Neuronal stem cell (in vitro differentiated cells): Measurements from ENCODE around the gene FKBP10.
"Not testable (repeated sequence)": the region's sequence is repeated elsewhere in the genome, so short reads cannot be mapped to it uniquely, and the experiment has no call there.

Source experiments
- DNase-seq: peaks from one replicate; pipeline ENCODE4 v3.0.0-alpha.2; 2013; ENCODE audit warnings: low spot score
- H2AFZ ChIP-seq: one replicate; pipeline ENCODE4 v1.6.1; 2013; ENCODE audit warnings: mild to moderate bottlenecking, low read length, inconsistent platforms
- H2AK5ac ChIP-seq: 2 replicates; pipeline ENCODE4 v1.6.1; 2013; ENCODE audit warnings: low read depth, mild to moderate bottlenecking, inconsistent platforms, low read length, moderate library complexity, mixed read lengths
- H2BK120ac ChIP-seq: 2 replicates; pipeline ENCODE4 v1.6.1; 2013; ENCODE audit warnings: low read depth, mild to moderate bottlenecking, inconsistent platforms, low read length, moderate library complexity, mixed read lengths
- H2BK12ac ChIP-seq: one replicate; pipeline ENCODE4 v1.6.1; 2013; ENCODE audit warnings: low read length, inconsistent platforms
- H2BK15ac ChIP-seq: 2 replicates; pipeline ENCODE4 v1.6.1; 2013; ENCODE audit warnings: mild to moderate bottlenecking, low read length, inconsistent platforms, mixed read lengths
- H2BK5ac ChIP-seq: one replicate; pipeline ENCODE4 v1.6.1; 2013; ENCODE audit warnings: inconsistent platforms, mild to moderate bottlenecking, low read length, moderate library complexity
- H3K14ac ChIP-seq: one replicate; pipeline ENCODE4 v1.6.1; 2013; ENCODE audit warnings: low read length, inconsistent platforms
- H3K18ac ChIP-seq: 2 replicates; pipeline ENCODE4 v1.6.1; 2013; ENCODE audit warnings: low read length, inconsistent platforms
- H3K23ac ChIP-seq: 2 replicates; pipeline ENCODE4 v1.6.1; 2013; ENCODE audit warnings: low read depth, mild to moderate bottlenecking, mixed read lengths, low read length, inconsistent platforms; ENCODE audit not compliant: poor library complexity
- H3K27ac ChIP-seq: replicated peaks from 3 replicates; pipeline ENCODE4 v1.5.1; 2013; ENCODE audit warnings: low read length, inconsistent platforms
- H3K27me3 ChIP-seq, 3 experiments: 2 replicates each; pipeline ENCODE4 v1.6.1; 2013; ENCODE audit warnings: low read length in 3 of 3, mild to moderate bottlenecking in 2 of 3, inconsistent platforms in 1 of 3, low read depth in 1 of 3, mixed read lengths in 1 of 3, moderate library complexity in 1 of 3; ENCODE audit not compliant: control insufficient read depth in 3 of 3, insufficient read depth in 3 of 3
- H3K36me3 ChIP-seq, 2 donors: replicated peaks in 1 of 2; 2 replicates each; pipeline ENCODE4 v1.6.1; 2013; ENCODE audit warnings: low read length in 2 of 2; ENCODE audit not compliant: control insufficient read depth in 2 of 2, insufficient read depth in 2 of 2
- H3K4ac ChIP-seq: 2 replicates; pipeline ENCODE4 v1.6.1; 2013; ENCODE audit warnings: inconsistent platforms, mild to moderate bottlenecking, low read length, moderate library complexity
- H3K4me1 ChIP-seq, 2 donors: 1 replicate in 1 of 2; 2 replicates in 1 of 2; pipeline ENCODE4 v1.6.1; 2013; ENCODE audit warnings: low read length in 2 of 2, low read depth in 1 of 2; ENCODE audit not compliant: control insufficient read depth in 2 of 2, insufficient read depth in 1 of 2
- H3K4me2 ChIP-seq: one replicate; pipeline ENCODE4 v1.6.1; 2013; ENCODE audit warnings: mild to moderate bottlenecking, low read length, inconsistent platforms; ENCODE audit not compliant: insufficient read depth, poor library complexity, severe bottlenecking
- H3K4me3 ChIP-seq, 2 donors: 2 replicates each; pipeline ENCODE4 v1.5.1; 2013; ENCODE audit warnings: low read length in 2 of 2, mild to moderate bottlenecking in 2 of 2, inconsistent platforms in 1 of 2, moderate library complexity in 1 of 2
- H3K79me1 ChIP-seq: one replicate; pipeline ENCODE4 v1.6.1; 2013; ENCODE audit warnings: low read depth, mild to moderate bottlenecking, inconsistent platforms, low read length, moderate library complexity
- H3K9ac ChIP-seq: one replicate; pipeline ENCODE4 v1.6.1; 2013; ENCODE audit warnings: mild to moderate bottlenecking, low read depth, low read length, inconsistent platforms; ENCODE audit not compliant: poor library complexity
- H3K9me3 ChIP-seq, 2 donors: replicated peaks in 1 of 2; 2 replicates each; pipeline versions ENCODE3 to v1.6.1; 2013; ENCODE audit warnings: low read length in 2 of 2, mild to moderate bottlenecking in 2 of 2, inconsistent platforms in 1 of 2, low read depth in 1 of 2, mixed read lengths in 1 of 2, moderate library complexity in 1 of 2; ENCODE audit not compliant: control insufficient read depth in 2 of 2, insufficient read depth in 1 of 2
- H4K8ac ChIP-seq: one replicate; pipeline ENCODE4 v1.6.1; 2013; ENCODE audit warnings: low read depth, mild to moderate bottlenecking, inconsistent platforms, low read length, moderate library complexity
- H4K91ac ChIP-seq: one replicate; pipeline ENCODE4 v1.6.1; 2013; ENCODE audit warnings: low read length, low read depth, mild to moderate bottlenecking, inconsistent platforms; ENCODE audit not compliant: poor library complexity
- WGBS, 2 donors: extraction: QIAGEN DNeasy Blood & Tissue Kit; methylation state at CpG; one replicate each; pipeline ENCODE4 v1.1.7; 2013; ENCODE audit warnings: missing lambda C conversion rate in 2 of 2, mixed read lengths in 1 of 2; ENCODE audit not compliant: insufficient read length in 2 of 2, insufficient replicate concordance in 1 of 2; ENCODE audit errors: extremely low coverage in 2 of 2; 5-methylcytosine and 5-hydroxymethylcytosine counted together

Gene FKBP10

DNA sequence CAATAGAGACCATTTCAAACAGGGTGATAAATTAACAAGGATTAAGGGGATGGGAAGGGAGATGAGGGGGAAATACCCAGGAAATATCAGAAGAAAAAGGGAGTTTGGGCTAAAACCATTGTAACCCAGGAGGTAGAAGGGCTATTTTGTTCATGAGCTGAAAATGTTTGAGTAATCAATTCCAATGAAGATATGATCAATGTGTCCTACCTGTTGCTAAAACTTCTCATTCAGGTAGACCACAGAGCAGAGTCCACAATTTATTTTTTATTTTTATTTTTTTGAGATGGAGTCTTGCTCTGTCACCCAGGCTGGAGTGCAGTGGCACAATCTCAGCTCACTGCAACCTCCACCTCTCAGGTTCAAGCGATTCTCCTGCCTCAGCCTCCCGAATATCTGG lies 26.6 kb downstream of the FKBP10 start:
- not testable (repeated sequence) for H3K23ac ChIP-seq, H3K4me1 ChIP-seq, H3K4ac ChIP-seq, H3K27me3 ChIP-seq, H3K4me2 ChIP-seq, H2BK120ac ChIP-seq, H3K79me1 ChIP-seq, H3K18ac ChIP-seq, H4K8ac ChIP-seq, DNase-seq, H3K9me3 ChIP-seq, H3K9ac ChIP-seq, H3K36me3 ChIP-seq, H2BK12ac ChIP-seq, H3K4me3 ChIP-seq, H4K91ac ChIP-seq, H2BK5ac ChIP-seq, H2BK15ac ChIP-seq, H3K27ac ChIP-seq, H2AFZ ChIP-seq, H2AK5ac ChIP-seq, H3K14ac ChIP-seq
- no CpG with 5 or more reads among the region's 2 CpGs for WGBS, 2 donors

GRCh38 chr17:41840781-41841180 lies 28.0 kb downstream of the FKBP10 start:
- H2AFZ ChIP-seq, H3K27me3 ChIP-seq, H3K14ac ChIP-seq, H2AK5ac ChIP-seq, H3K4me2 ChIP-seq, H3K9ac ChIP-seq, H2BK15ac ChIP-seq, H2BK12ac ChIP-seq, DNase-seq, H3K36me3 ChIP-seq, H3K27ac ChIP-seq, H3K9me3 ChIP-seq, H2BK5ac ChIP-seq, H3K23ac ChIP-seq, H3K4me1 ChIP-seq, H3K18ac ChIP-seq, H2BK120ac ChIP-seq, H3K4ac ChIP-seq, H3K4me3 ChIP-seq, H4K8ac ChIP-seq, H4K91ac ChIP-seq, H3K79me1 ChIP-seq: not testable (repeated sequence)
- no CpG with 5 or more reads among the region's 6 CpGs for WGBS, 2 donors

DNA sequence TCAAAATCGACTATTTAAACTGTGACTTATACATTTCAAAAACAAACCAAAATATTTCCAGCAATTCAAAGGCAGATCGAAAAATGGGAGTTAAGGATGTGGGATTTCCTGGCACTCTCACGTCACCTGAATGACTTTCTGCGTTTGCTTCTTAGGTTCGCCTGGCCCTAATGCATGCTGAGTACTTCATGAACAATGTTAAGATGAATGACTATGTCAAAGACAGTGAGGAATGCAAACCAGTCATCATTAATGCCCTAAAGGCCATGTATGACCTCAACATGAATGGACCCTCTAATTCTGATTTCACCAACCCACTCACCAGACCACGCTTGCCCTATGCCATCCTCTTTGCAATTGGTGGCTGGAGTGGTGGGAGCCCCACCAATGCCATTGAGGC lies 32.2 kb downstream of the FKBP10 start:
- Histone ChIP-seq H2BK15ac (no peak overlapping the region), H3K4ac (no peak overlapping the region), H3K36me3 (peaks cover 3 to 20% of the 10 kb centered on the region in 2 donors), H2BK5ac (no peak overlapping the region), H4K91ac (no peak overlapping the region), H3K79me1 (peaks cover 3% of the 10 kb centered on the region), H3K23ac (no peak overlapping the region), H3K4me1 (no peaks in the 10 kb centered on the region), H3K27ac (no peak overlapping the region), H3K27me3 (no peaks in the 10 kb centered on the region), H3K18ac (no peak overlapping the region), H2AFZ (no peak overlapping the region), H2AK5ac (no peak overlapping the region), H3K4me2 (no peak overlapping the region), H4K8ac (no peak overlapping the region), H2BK12ac (peak overlapping the region; percentile 58), H3K9ac (no peak overlapping the region), H2BK120ac (no peak overlapping the region), H3K9me3 (peaks cover 0 to 2% of the 10 kb centered on the region in 2 donors), H3K4me3 (no peak overlapping the region), H3K14ac (no peak overlapping the region)
- no peak for DNase-seq
- WGBS, 2 donors: no CpG with 5 or more reads among the region's 6 CpGs

DNA sequence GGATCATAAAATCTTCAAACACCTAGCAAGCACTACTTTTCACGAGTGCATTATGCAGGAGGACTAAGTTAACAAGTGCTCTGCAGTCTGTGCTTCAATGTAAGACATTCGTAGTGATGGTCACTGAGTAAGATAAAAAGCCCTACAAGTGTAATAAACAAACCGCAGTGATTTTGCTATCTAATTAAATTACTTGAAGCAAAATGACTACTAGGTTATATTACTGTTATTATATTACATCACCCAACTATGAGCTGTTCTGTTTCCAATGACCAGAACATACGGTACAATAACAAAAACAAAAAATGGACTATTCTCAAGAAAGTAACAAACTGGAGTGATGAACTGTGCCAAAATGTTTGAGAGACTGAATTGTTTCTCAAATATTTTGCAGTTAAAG lies 36.0 kb downstream of the FKBP10 start:
- H3K14ac ChIP-seq: no peak overlapping the region
- H2BK120ac ChIP-seq: no peak overlapping the region
- no peaks in the 10 kb centered on the region for H3K4me1 ChIP-seq
- no peak overlapping the region for H2BK15ac ChIP-seq
- no peak for DNase-seq
- no peak overlapping the region for H2AFZ ChIP-seq
- H4K91ac ChIP-seq: no peak overlapping the region
- H3K27ac ChIP-seq: no peak overlapping the region
- WGBS, 2 donors: no CpG with 5 or more reads among the region's 4 CpGs
- H3K9ac ChIP-seq: no peak overlapping the region
- no peak overlapping the region for H3K18ac ChIP-seq
- H3K27me3 ChIP-seq: no peaks in the 10 kb centered on the region
- H3K23ac ChIP-seq: no peak overlapping the region
- no peak overlapping the region for H4K8ac ChIP-seq
- no peak overlapping the region for H3K4ac ChIP-seq
- peaks cover 0 to 4% of the 10 kb centered on the region in 2 donors for H3K9me3 ChIP-seq
- no peak overlapping the region for H2AK5ac ChIP-seq
- peaks cover 3% of the 10 kb centered on the region for H3K79me1 ChIP-seq
- peaks cover 6 to 50% of the 10 kb centered on the region in 2 donors for H3K36me3 ChIP-seq
- no peak overlapping the region for H2BK5ac ChIP-seq
- no peak overlapping the region for H3K4me3 ChIP-seq
- H2BK12ac ChIP-seq: no peak overlapping the region
- H3K4me2 ChIP-seq: no peak overlapping the region
